ENCODE measurements around the gene CLEC1A. TPM values are rescaled to one million over a fixed set of nuclear protein-coding genes. Genes with fewer than 3 reads are reported as not detected.

The CLEC1A gene
- total RNA-seq, 1 experiment from 2014 or later: not detected

GRCh38 chr12:10136637-10137205 lies 37.9 kb upstream of the CLEC1A start:
- Mint-ChIP-seq H3K27me3 (ENCODE audit: unreplicated experiment) (no peaks in the 10 kb centered on the region), H3K36me3 (ENCODE audit: insufficient read depth, unreplicated experiment) (no peaks in the 10 kb centered on the region), H3K9me3 (ENCODE audit: low read depth, unreplicated experiment) (no peaks in the 10 kb centered on the region), H3K4me3 (ENCODE audit: low read depth, unreplicated experiment) (no peak overlapping the region), H3K27ac (ENCODE audit: unreplicated experiment) (no peak overlapping the region), H3K4me1 (ENCODE audit: low read depth, unreplicated experiment) (no peaks in the 10 kb centered on the region)
- no TSS peak for BruUV-seq (replicated peaks)
- CTCF ChIA-PET: no interaction called here
- DNase-seq: no peak
- no peak for TF ChIP-seq CTCF (IDR thresholded peaks at IDR 0.05; ENCODE audit: unreplicated experiment)
- intact Hi-C loops (cut with micrococcal nuclease; ENCODE audit: unreplicated experiment): no loop called here

- Mint-ChIP-seq H3K36me3 (ENCODE audit: insufficient read depth, unreplicated experiment) (no peaks in the 10 kb centered on the region), H3K4me1 (ENCODE audit: low read depth, unreplicated experiment) (no peaks in the 10 kb centered on the region)
Measured at GRCh38 chr12:10135126-10135525, 36.3 kb upstream of the CLEC1A start.

GRCh38 chr12:10132850-10133370 lies 34.1 kb upstream of the CLEC1A start:
- no peak for TF ChIP-seq CTCF (IDR thresholded peaks at IDR 0.05; ENCODE audit: unreplicated experiment)
- DNase-seq: no peak
- Mint-ChIP-seq H3K9me3 (ENCODE audit: low read depth, unreplicated experiment) (no peaks in the 10 kb centered on the region), H3K4me1 (ENCODE audit: low read depth, unreplicated experiment) (no peaks in the 10 kb centered on the region), H3K36me3 (ENCODE audit: insufficient read depth, unreplicated experiment) (no peaks in the 10 kb centered on the region), H3K27ac (ENCODE audit: unreplicated experiment) (no peak overlapping the region), H3K27me3 (ENCODE audit: unreplicated experiment) (no peaks in the 10 kb centered on the region), H3K4me3 (ENCODE audit: low read depth, unreplicated experiment) (no peak overlapping the region)
- CTCF ChIA-PET: no interaction called here
- intact Hi-C loops (cut with micrococcal nuclease; ENCODE audit: unreplicated experiment): no loop called here
- no TSS peak for BruUV-seq (replicated peaks)

More at GRCh38 chr12:10135126-10135525, 36.3 kb upstream of the CLEC1A start:
- Mint-ChIP-seq H3K4me3 (ENCODE audit: low read depth, unreplicated experiment) (no peak overlapping the region), H3K27ac (ENCODE audit: unreplicated experiment) (no peak overlapping the region), H3K27me3 (ENCODE audit: unreplicated experiment) (no peaks in the 10 kb centered on the region), H3K9me3 (ENCODE audit: low read depth, unreplicated experiment) (no peaks in the 10 kb centered on the region)
- CTCF ChIA-PET: interaction anchor here (0.6 kb wide), 1 partner anchor 310 kb away, joined by 3 read pairs; no protein-coding TSS in a partner anchor
- no peak for DNase-seq
- TF ChIP-seq CTCF (IDR thresholded peaks at IDR 0.05; ENCODE audit: unreplicated experiment): no peak
- intact Hi-C loops (cut with micrococcal nuclease; ENCODE audit: unreplicated experiment): no loop called here
- BruUV-seq (replicated peaks): no TSS peak

GRCh38 chr12:10131111-10131690 lies 32.4 kb upstream of the CLEC1A start:
- Mint-ChIP-seq H3K9me3 (ENCODE audit: low read depth, unreplicated experiment) (no peaks in the 10 kb centered on the region), H3K36me3 (ENCODE audit: insufficient read depth, unreplicated experiment) (no peaks in the 10 kb centered on the region), H3K27ac (ENCODE audit: unreplicated experiment) (no peak overlapping the region), H3K27me3 (ENCODE audit: unreplicated experiment) (no peaks in the 10 kb centered on the region), H3K4me1 (ENCODE audit: low read depth, unreplicated experiment) (no peaks in the 10 kb centered on the region), H3K4me3 (ENCODE audit: low read depth, unreplicated experiment) (no peak overlapping the region)
- intact Hi-C loops (cut with micrococcal nuclease; ENCODE audit: unreplicated experiment): no loop called here
- BruUV-seq (replicated peaks): no TSS peak
- CTCF ChIA-PET: interaction anchor here (1.5 kb wide), 1 partner anchor 121 kb away, joined by 9 read pairs; the partner anchor contains the start of gene CLEC12B
- no peak for DNase-seq
- no peak for TF ChIP-seq CTCF (IDR thresholded peaks at IDR 0.05; ENCODE audit: unreplicated experiment)

Data from Calu3 (cell line).